GM21619 (cell line): ENCODE measurements around the gene CTNNBIP1.

Experiments
- ATAC-seq: cut with Tn5 transposase; IDR thresholded peaks from one replicate; pipeline ENCODE4 v1.9.1; 2021; ENCODE audit not compliant: unreplicated experiment

CTNNBIP1 gene

DNA sequence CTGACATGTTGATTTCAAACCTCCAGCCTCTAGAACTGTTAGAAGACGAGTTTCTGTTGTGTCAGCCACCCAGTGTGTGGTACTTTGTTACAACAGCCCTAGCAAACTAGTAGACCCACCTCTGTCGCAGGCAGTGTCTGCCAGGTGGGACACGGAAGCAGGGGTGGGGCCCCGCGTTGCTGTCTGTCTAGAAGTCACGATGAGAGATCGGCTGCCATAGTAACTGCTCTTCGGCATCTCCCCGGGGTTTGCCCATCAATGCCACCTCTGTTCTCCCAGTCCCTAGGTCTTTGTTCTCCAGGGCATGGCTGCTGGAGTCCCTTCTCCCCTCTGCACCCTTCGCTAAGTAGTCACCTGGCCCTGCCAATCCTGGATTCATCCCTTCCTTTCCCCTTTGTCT, 71.1 kb downstream of the CTNNBIP1 start:
- no peak for ATAC-seq

DNA sequence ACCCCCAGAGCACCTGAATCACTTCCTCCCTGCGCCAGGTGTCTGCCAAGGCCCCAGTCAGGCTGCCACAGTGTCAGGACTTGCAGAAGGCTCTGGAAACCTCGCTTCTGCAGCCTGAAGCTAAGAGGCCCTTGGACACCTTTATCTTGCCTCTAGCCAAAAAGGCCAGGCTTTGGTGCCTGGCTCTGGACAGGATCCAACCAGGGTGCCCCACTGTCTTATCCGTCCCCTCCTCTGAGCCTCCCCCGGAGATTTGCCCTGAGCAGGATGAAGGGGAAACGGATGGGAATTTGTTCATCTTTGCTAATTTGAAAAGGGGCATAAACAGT, 73.5 kb downstream of the CTNNBIP1 start:
- ATAC-seq = no peak

- no peak for ATAC-seq
Observed at GRCh38 chr1:9835758-9836631, 74.1 kb downstream of the CTNNBIP1 start.

- no peak for ATAC-seq
Observed at GRCh38 chr1:9835404-9835757, 74.7 kb downstream of the CTNNBIP1 start.

DNA sequence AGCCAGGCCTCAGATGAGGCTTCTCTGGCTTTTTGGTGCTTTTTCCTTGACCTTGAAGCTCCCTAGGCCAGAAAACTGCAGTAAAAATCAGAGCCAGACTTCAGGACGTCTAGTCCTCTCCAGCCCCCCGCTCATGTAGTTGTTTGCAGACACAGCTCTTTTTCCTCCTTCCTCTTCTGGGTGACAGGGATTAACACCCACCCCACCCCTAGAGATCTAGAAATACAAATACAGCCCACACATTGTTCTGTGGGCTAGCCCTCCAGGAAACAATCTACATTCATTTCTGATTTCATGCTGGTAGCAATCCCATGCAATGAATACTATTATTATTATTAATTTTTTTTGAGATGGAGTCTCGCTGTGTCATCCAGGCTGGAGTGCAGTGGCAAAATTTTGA, 76.4 kb downstream of the CTNNBIP1 start:
- no peak for ATAC-seq

DNA sequence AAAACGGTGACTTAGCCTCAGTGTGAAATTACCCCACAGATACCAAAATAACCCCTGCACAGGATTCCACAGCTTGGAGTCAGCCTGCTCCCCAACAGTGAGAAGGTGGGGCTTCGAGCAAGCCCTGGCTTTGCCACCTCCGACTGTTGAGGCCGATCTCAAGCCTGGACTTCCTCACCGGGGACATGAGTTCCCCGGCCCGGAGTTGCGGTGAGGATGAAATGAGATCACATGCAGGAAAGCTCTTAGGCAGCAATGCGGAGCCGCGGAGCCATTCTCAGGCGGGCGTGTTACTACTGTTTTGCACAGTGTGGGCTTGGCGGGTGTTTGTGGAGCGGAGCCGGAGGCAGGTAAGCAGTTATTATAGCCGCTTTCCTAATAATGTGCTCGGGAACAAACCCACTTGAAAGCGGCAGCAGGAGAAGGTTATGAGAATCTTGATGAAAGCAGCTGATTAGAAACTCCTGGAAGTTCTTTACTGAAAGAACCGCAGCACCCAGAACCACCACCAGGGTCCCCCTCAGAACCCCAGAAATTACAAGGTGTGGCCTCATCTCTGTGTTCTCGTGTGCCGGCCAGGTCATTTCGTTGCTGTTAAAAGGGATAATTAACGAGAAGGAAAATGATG, 82.4 kb downstream of the CTNNBIP1 start:
- ATAC-seq = no peak

DNA sequence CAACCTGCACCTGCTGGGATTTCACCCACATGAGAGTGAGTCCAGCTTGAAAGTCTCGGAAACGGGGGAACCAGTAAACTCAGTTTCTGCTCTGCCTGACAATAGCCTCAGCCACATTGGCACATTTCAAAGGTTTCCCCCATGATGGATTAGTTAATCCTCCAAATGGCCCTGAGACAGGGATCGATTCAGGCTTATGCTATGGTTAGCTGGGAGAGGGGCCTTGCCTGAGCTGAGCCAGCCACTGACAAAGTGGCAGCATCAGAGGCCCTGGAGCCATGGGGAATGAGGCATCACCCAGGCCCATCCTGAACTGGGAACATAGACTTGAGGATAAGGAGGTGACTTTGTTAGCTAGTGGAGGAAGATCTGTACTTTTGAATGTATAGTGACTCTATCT, 83.5 kb downstream of the CTNNBIP1 start:
- ATAC-seq = no peak

GRCh38 chr1:9826087-9826486, 84.0 kb downstream of the CTNNBIP1 start:
- no peak for ATAC-seq

- ATAC-seq = no peak
Observed at GRCh38 chr1:9825093-9826074, 84.7 kb downstream of the CTNNBIP1 start.

DNA sequence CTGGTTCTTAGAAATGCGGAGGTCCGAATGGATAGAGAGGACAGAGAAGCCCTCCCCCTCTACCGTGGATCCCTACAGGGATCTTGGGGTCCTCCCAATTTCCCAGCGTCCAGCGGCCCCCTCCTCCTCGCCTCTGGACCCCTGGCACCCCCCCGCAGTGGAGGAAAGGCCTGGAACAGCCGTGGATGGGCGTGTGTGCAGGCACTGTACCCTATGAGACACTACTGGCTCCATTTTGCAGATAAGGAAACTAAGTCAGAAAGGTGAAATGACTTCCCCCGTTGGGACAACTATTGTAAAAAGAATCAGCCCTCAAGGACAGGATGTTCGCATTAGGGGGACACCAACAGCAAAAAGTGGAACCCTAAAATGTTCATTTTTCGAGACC, 85.4 kb downstream of the CTNNBIP1 start:
- no peak for ATAC-seq

DNA sequence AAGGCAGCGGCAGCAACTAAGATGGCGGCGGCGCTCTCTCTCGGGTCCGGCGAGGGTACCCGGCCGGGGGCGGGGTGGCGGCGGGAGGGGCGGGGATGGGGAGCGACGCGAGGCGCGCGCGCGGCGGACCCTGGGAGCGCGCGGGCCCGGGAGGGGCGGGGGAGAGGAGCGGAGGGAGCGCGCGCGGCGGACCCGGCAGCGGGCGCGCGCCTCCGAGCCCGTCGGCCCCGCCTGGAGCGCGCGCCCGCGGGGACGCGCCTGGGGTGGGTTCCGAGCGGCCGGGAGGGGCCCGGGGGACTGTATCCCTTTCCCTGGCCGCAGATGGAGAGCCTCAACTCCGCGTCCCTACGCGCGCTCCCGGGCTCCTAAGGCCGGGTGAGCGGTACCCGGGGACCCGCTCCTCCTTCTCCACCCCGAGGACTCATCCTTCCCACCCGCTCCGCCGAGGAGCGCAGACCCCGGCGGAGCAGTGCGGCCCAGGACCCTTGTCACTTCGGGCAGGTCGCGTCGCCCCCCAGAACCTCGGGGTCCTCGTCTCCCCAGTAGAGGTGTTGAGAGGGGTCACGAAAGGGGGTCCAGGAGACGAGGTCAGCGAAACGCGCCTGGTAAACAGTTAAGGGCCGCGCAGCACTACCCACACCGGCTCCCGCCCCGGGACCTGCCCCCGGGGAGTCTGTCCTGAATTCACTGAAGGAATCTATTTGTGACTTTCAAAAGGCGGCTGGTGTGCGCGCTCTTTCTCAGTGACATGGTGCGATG, 85.9 kb downstream of the CTNNBIP1 start, which contains the start of gene CLSTN1:
CLSTN1 (minus strand) TSS at position 23 of the 759 bp plus-strand sequence. CDS start 232 bp downstream, outside the sequence.
- ATAC-seq = no peak

- ATAC-seq = no peak
Observed at GRCh38 chr1:9823693-9823942, 86.5 kb downstream of the CTNNBIP1 start.

DNA sequence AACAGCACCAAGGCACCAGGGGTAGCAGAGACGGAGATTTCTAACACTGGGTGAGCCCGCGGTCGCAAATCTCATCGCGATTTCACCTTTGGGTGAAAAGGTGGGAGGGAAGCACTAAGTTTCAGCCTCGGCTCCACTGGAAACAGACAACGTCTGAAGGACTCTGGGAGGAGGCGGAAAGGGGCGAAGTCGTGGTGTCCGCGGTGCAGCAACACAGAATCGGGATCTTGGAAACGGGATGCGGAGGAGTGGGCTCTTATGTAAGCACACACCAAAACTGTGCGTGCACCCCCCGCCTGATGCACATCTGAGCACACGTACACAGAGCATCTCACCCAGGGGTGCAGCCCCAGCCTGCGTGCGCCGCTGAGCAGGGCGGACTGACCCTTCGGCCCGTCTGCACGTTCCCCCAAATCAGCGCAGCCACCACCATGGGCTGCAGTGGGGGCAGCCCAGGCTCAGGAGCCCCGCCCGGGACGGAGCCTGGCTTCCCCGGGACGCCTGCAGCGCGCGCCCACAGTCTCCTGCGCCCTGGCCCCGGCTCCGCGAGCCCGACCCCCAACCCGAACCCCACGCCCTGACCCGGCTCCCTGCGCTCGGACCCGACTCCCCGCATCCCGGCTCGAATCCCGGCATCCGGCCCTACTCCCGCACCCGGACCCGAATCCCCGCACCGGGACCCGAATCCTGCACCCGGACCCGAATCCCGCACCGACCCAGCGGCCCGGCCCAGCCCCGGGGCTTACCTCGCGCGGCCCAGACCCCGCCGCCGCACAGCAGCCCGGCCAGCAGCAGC, 87.0 kb downstream of the CTNNBIP1 start:
- no peak for ATAC-seq

DNA sequence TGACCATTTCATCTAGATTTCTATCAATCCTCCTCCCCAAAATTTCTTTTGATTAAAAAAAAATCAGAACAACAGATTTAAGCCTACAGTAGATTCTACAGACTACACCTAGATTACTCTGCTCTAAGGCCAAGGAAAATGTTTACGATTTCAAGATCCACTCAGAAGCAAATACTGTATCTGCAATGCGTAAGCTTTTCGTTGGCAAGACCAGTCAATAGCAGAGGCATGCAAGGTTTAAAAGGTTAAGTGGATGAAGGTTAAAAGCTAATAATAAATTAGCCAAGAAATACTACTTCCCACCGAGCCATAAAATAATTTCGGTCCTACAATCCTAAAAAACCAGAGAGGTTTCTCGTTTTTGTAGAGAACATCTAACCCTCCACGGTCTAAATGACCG, 87.6 kb downstream of the CTNNBIP1 start:
- no peak for ATAC-seq

DNA sequence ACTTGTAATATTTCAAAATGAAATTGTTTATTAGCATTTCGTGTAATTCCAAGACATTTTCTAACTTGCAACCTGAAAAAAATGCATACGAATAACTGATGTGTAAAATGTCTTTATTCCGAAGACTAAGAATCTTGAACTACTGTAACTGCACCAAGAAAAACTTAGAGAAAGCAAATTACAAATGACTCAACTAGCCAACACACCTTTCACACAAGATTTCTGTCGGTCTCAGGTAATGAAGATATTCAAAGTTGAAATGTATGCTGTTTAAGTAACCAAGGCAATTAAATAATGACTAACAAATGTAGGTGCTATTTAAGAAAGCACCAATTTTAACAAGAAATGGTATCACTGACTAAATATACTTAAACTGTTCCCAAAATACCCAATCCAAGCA, 88.4 kb downstream of the CTNNBIP1 start:
- no peak for ATAC-seq

- ATAC-seq = no peak
Observed at GRCh38 chr1:9820521-9820920, 89.5 kb downstream of the CTNNBIP1 start.

DNA sequence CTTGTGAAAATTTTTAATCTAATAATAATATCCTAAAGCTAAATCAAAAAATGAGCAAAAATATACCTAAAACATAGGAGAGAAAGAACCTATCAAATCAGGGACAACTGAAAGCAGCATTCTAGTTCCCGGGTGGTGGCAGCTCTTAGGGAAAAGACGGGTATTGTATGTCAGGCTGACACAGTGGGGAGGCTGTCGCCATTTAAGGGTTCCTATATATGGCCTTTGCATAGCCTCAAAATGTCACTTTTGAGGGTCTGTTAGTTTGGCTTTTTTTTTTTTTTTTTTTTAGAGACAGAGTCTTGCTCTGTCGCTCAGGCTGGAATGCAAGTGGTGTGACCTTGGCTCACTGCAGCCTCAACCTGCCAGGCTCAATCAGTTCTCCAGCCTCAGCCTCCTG, 92.3 kb downstream of the CTNNBIP1 start:
- no peak for ATAC-seq

GRCh38 chr1:9816199-9816598, 93.9 kb downstream of the CTNNBIP1 start:
- ATAC-seq = no peak

DNA sequence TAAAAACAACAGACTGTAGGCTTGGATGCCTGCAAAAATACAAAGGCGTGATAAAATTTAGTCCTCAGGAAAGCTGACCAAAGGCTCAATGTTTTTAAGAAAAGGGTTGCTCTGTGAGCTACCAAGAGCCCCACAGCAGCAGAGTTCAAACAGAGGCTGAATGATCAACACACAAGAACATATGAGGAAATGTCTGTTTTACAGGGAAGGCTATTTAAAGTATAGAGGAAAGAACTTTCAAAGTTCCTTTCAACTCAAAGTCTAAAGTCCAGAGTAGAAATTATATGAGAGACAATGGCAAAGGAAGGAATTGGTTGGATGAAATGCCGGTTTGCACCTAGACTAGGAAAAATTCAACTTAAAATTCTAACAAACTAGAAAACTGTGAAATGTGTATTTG, 94.9 kb downstream of the CTNNBIP1 start:
- ATAC-seq = no peak

DNA sequence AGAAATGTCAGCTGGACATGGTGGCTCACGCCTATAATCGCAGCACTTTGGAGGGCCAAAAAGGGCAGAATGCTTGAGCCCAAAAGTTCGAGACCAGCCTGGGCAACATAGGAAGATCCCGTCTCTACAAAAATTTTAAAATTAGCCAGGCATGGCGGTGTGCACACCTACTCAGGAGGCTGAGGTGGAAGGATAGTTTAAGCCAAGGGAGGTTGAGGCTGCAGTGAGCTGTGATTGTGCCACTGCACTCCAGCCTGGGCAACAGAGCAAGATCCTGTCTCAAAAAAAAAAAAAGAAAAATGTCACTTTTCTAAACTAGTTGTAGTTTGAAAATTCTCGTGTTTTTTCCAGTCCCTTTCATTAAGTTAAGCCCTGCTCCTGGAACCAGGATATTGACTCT, 95.5 kb downstream of the CTNNBIP1 start:
- ATAC-seq = no peak
